Muscle of leg (tissue), 11 donors: ENCODE data around the gene COL26A1. TPM values are rescaled to one million over a fixed set of nuclear protein-coding genes. Genes with fewer than 3 reads are reported as not detected.
"Not testable (repeated sequence)": the region's sequence is repeated elsewhere in the genome, so short reads cannot be mapped to it uniquely, and the experiment has no call there.

Experiments used
- DNase-seq: peaks from one replicate; pipeline ENCODE4 v3.0.0; 2013
- H3K27ac ChIP-seq: one replicate; pipeline ENCODE4 v1.5.1; 2013; ENCODE audit warnings: mild to moderate bottlenecking, low read length, control low read depth
- H3K27me3 ChIP-seq: one replicate; pipeline ENCODE4 v1.6.1; 2013; ENCODE audit warnings: low read length; ENCODE audit not compliant: control insufficient read depth, insufficient read depth
- H3K36me3 ChIP-seq: one replicate; pipeline ENCODE4 v1.6.1; 2013; ENCODE audit warnings: low read length; ENCODE audit not compliant: control insufficient read depth, insufficient read depth
- H3K4me1 ChIP-seq: one replicate; pipeline ENCODE4 v1.6.1; 2013; ENCODE audit warnings: low read length; ENCODE audit not compliant: control insufficient read depth, insufficient read depth
- H3K4me3 ChIP-seq: one replicate; pipeline ENCODE4 v1.5.1; 2013; ENCODE audit warnings: low read length, control low read depth
- H3K9me3 ChIP-seq: replicated peaks from 2 replicates; pipeline ENCODE4 v1.6.1; 2013; ENCODE audit warnings: low read depth, low read length; ENCODE audit not compliant: control insufficient read depth
- WGBS: methylation state at CpG from one replicate; pipeline ENCODE4 v1.1.5; 2013; ENCODE audit warnings: missing lambda C conversion rate; ENCODE audit not compliant: insufficient coverage; 5-methylcytosine and 5-hydroxymethylcytosine counted together
- polyA plus RNA-seq, 8 donors: library from polyadenylated mRNA; unstranded; fragments of 120-200 nt; gene quantifications; one replicate each; pipeline versions ENCODE4 v1.2.1 to v1.2.3, GENCODE V29; 2013; ENCODE audit warnings: inconsistent platforms in 1 of 8, low replicate concordance in 1 of 8; ENCODE audit not compliant: insufficient read length in 8 of 8, insufficient read depth in 1 of 8
- total RNA-seq: library from RNA; stranded (reverse); fragments of 120-200 nt; gene quantifications from one replicate; pipeline ENCODE4 v1.2.4, GENCODE V29; 2013

The COL26A1 gene
- total and polyA plus RNA-seq, 9 donors: 0.84 to 5.3 (median 3.4) TPM

- WGBS: no CpG with 5 or more reads among the region's 3 CpGs
- no peaks in the 10 kb centered on the region for H3K4me1 ChIP-seq
Observed at GRCh38 chr7:101555921-101556275, 193.2 kb downstream of the COL26A1 start.

GRCh38 chr7:101556453-101556968 is 193.8 kb downstream of the COL26A1 start:
- H3K36me3 ChIP-seq: no peaks in the 10 kb centered on the region
- H3K27me3 ChIP-seq: no peaks in the 10 kb centered on the region
- H3K27ac ChIP-seq: no peak overlapping the region
- DNase-seq: no peak
- H3K4me1 ChIP-seq: no peaks in the 10 kb centered on the region
- WGBS: 92% methylated on average over 1 of the region's 1 CpG
- no peaks in the 10 kb centered on the region for H3K9me3 ChIP-seq
- H3K4me3 ChIP-seq: no peak overlapping the region

More at GRCh38 chr7:101555921-101556275, 193.2 kb downstream of the COL26A1 start:
- Histone ChIP-seq H3K27me3 (no peaks in the 10 kb centered on the region), H3K36me3 (no peaks in the 10 kb centered on the region), H3K27ac (no peak overlapping the region), H3K4me3 (no peak overlapping the region), H3K9me3 (no peaks in the 10 kb centered on the region)
- DNase-seq: no peak

DNA sequence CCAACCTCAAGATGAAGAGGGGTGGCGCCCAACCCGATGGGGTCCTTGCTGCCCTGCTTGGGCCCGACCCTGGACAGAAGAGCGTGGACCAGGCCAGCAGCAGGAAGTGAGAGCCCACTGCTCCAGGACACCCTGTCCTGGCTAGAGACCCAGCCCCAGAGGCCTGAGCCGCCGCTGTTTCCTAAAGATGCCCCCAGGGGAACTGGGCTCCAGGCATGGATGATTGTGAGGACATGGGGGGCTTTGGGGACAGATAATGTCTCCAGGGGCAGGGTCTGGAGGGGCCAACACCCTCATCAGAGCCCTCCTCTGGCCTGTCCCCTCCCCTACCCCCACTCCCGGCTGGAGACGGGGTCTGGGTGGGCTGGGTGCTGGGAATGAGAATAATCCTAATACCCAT is 194.7 kb downstream of the COL26A1 start:
- Histone ChIP-seq H3K4me1 (no peaks in the 10 kb centered on the region), H3K27me3 (peaks cover 3% of the 10 kb centered on the region), H3K4me3 (no peak overlapping the region), H3K9me3 (no peaks in the 10 kb centered on the region), H3K27ac (no peak overlapping the region), H3K36me3 (no peaks in the 10 kb centered on the region)
- WGBS: 76% methylated on average over 4 of the region's 8 CpGs
- DNase-seq: no peak

DNA sequence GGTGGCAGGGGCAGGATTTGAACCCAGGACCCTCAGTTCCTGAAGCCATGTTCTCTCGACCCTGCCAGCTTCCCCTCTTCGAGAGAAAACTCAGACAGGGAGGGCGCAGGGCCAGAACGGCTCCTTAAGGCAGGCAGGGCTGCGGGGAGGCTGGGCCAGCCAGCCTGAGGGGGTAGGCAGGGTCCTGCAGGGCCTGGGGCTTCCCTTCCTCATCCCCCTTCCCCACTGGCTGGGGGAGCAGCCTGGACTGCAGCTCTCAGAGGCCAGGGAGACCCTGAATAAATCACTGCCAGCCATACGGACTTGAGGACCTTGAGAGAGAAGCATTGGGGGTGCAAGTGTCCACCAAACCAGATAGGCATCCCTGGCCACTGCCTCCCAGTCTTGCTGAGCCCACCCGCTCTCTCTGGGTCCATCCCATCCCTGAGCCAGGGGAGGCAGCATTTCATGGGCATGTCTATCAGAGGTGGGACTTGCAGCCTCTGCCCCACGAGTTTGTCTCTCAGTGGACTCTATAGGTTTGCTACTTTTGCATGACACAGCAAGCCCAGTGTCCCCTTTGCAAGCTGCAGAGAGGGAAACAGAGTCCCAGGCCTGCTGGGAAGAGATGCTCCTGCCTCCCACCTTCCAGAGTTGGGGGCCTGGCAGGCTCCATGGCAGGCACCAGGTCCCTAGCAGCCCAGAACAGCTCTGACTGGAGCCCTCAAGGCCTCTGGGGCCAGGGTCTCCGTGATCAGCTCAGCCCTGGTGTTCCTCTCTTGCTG is 195.5 kb downstream of the COL26A1 start:
- no peak for DNase-seq
- WGBS: 64% methylated on average over 8 of the region's 9 CpGs
- Histone ChIP-seq H3K27ac (no peak overlapping the region), H3K4me3 (no peak overlapping the region), H3K36me3 (no peaks in the 10 kb centered on the region), H3K9me3 (no peaks in the 10 kb centered on the region), H3K27me3 (peaks cover 3% of the 10 kb centered on the region), H3K4me1 (peaks cover 3% of the 10 kb centered on the region)

GRCh38 chr7:101558742-101559325 is 196.2 kb downstream of the COL26A1 start:
- Histone ChIP-seq H3K9me3 (no peaks in the 10 kb centered on the region), H3K27me3 (peaks cover 3% of the 10 kb centered on the region), H3K4me1 (peaks cover 10% of the 10 kb centered on the region), H3K27ac (no peak overlapping the region), H3K36me3 (no peaks in the 10 kb centered on the region), H3K4me3 (no peak overlapping the region)
- WGBS: 59% methylated on average over 6 of the region's 9 CpGs
- DNase-seq: no peak

- H3K27me3 ChIP-seq: peaks cover 3% of the 10 kb centered on the region
- no peaks in the 10 kb centered on the region for H3K36me3 ChIP-seq
- H3K9me3 ChIP-seq: no peaks in the 10 kb centered on the region
- WGBS: no CpG with 5 or more reads among the region's 1 CpG
- no peak overlapping the region for H3K27ac ChIP-seq
- peaks cover 16% of the 10 kb centered on the region for H3K4me1 ChIP-seq
- no peak overlapping the region for H3K4me3 ChIP-seq
- no peak for DNase-seq
Observed at GRCh38 chr7:101559586-101559985, 196.9 kb downstream of the COL26A1 start.

DNA sequence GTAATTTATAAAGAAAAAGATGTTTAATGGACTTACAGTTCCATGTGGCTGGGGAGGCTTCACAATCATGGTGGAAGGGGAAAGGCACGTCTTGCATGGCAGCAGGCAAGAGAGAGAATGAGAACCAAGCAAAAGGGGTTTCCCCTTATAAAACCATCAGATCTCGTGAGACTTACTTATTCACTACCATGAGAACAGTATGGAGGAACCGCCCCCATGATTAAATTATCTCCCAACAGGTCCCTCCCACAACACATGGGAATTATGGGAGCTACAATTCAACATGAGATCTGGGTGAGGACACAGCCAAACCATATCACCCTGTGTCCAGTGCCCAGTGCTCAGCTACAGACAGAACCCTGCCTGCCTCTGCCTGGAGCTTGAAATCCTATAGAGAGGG is 197.3 kb downstream of the COL26A1 start:
- H3K4me3 ChIP-seq, DNase-seq, H3K9me3 ChIP-seq, H3K27ac ChIP-seq, H3K36me3 ChIP-seq, H3K27me3 ChIP-seq: not testable (repeated sequence)
- peaks cover 20% of the 10 kb centered on the region for H3K4me1 ChIP-seq
- 100% methylated on average over 1 of the region's 3 CpGs for WGBS

DNA sequence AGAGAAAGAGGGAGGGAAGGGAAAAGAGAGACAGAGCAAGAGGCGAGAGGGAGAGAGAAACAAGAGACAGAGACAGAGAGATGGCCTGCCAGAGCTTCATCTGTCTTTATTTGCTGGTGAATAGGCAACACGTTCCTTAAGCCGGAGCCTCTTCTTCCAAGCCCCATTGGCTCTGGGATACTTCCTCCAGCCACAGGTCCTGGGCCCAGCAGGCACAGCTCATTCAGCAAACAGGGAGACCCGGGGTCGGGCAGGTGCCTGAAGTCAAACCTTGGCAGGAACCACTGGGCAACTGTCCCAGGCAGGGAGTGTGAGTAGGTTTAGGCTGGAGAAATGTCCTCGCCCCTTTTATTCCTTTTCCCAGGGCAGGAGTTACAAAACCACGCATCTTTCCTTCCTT is 198.2 kb downstream of the COL26A1 start:
- no peak overlapping the region for H3K27ac ChIP-seq
- no peak overlapping the region for H3K4me3 ChIP-seq
- no peaks in the 10 kb centered on the region for H3K9me3 ChIP-seq
- no peak for DNase-seq
- WGBS: 65% methylated on average over 2 of the region's 7 CpGs
- H3K27me3 ChIP-seq: peaks cover 3% of the 10 kb centered on the region
- peaks cover 22% of the 10 kb centered on the region for H3K4me1 ChIP-seq
- H3K36me3 ChIP-seq: no peaks in the 10 kb centered on the region

DNA sequence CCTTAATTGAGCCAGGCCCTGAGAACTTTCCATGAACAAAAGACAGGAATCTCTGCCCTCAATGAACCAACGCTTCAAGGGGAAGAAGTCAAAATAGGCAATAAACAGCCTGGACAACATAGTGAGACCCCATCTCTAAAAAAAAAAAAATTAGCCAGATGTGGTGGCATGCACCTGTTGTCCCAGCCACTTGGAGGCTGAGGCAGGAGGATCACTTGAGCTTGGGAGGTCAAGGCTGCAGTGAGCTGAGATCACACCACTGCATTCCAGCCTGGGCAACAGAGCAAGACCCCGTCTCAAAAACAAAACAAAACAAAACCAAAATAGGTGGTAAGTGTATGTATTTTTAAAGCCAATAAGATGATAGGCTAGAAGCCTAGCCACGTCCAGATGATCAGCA is 198.6 kb downstream of the COL26A1 start:
- H3K4me1 ChIP-seq: peaks cover 22% of the 10 kb centered on the region
- WGBS: no CpG with 5 or more reads among the region's 3 CpGs
- H3K27ac ChIP-seq, H3K9me3 ChIP-seq, H3K4me3 ChIP-seq, H3K36me3 ChIP-seq, DNase-seq, H3K27me3 ChIP-seq: not testable (repeated sequence)

- Histone ChIP-seq H3K27me3 (peaks cover 3% of the 10 kb centered on the region), H3K4me3 (no peak overlapping the region), H3K36me3 (no peaks in the 10 kb centered on the region), H3K27ac (no peak overlapping the region), H3K4me1 (peaks cover 22% of the 10 kb centered on the region), H3K9me3 (no peaks in the 10 kb centered on the region)
- DNase-seq: no peak
- WGBS: 49% methylated on average over 15 of the region's 15 CpGs
Observed at GRCh38 chr7:101562531-101563197, 200.0 kb downstream of the COL26A1 start.
